NCI-H748 (cell line): ENCODE measurements around the gene NOD2.

Source experiments
- DNase-seq: peaks from one replicate; lab custom pipeline; 2025; ENCODE audit not compliant: unreplicated experiment; lab: John Stamatoyannopoulos, UW

The NOD2 gene

GRCh38 chr16:50741225-50741780 lies 47.9 kb downstream of the NOD2 start:
- no peak for DNase-seq

DNA sequence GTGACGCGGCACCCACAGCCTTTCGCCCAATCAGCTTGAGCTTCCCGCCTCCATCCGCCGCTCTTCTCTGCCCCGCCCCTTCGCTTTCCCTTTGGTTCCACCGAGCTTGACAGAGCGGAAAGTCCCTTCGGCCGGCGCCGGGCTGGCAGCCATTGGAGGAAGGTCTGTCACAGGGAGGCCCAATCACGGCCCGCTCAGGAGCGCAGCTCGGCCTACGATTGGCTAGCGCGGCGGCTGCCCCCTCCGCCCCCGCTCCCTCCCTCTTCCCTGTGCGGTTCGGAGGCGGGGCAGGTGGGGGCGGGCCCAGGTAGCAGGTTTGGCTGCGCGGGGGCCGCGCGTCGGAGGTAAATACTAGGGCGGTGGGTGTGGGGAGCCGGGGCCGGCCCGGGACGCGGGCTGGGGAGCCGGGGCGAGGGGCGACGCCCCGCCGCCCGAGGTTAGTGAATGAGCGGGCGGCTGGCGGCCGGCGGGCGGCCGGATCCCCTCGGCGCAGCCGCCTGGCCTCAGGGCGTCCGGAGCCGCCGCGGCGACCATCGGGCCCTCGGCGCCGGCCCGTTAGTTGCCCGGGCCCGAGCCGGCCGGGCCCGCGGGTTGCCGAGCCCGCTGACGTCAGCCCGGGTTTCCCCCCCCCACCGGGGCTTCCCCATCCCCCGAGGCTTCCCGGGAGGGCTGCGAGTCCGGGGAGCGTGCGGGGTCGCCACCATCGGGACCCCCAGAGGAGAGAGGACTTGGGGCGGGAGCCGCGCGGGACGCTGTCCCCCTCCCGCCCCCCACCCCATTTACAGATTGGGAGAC lies 48.6 kb downstream of the NOD2 start, which contains the start of gene CYLD:
CYLD (plus strand) TSS at position 306 of the 795 bp plus-strand sequence. CDS start 7,613 bp downstream, outside the sequence.
- peak; percentile 98 for DNase-seq

- DNase-seq = peak; percentile 6
Observed at GRCh38 chr16:50742576-50743200, 49.3 kb downstream of the NOD2 start.

GRCh38 chr16:50743581-50744225 lies 50.3 kb downstream of the NOD2 start:
- DNase-seq = no peak

GRCh38 chr16:50744881-50745280 lies 51.5 kb downstream of the NOD2 start:
- DNase-seq = no peak

DNA sequence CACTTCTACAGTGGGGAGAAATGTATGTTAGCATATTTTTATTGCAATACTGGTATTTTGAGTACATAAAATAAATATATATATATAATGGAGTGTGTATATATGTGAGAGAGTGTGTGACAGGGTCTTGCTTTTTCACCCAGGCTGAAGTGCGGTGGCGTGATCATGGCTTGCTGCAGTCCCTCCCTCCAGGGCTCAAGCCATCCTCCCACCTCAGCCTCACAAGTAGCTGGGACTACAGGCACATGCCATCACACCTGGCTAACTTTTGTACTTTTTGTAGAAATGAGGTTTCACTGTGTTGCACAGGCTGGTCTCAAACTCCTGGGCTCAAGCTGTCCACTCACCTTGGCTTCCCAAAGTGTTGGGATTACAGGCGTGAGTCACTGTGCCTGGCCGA lies 52.5 kb downstream of the NOD2 start:
- DNase-seq = no peak

DNA sequence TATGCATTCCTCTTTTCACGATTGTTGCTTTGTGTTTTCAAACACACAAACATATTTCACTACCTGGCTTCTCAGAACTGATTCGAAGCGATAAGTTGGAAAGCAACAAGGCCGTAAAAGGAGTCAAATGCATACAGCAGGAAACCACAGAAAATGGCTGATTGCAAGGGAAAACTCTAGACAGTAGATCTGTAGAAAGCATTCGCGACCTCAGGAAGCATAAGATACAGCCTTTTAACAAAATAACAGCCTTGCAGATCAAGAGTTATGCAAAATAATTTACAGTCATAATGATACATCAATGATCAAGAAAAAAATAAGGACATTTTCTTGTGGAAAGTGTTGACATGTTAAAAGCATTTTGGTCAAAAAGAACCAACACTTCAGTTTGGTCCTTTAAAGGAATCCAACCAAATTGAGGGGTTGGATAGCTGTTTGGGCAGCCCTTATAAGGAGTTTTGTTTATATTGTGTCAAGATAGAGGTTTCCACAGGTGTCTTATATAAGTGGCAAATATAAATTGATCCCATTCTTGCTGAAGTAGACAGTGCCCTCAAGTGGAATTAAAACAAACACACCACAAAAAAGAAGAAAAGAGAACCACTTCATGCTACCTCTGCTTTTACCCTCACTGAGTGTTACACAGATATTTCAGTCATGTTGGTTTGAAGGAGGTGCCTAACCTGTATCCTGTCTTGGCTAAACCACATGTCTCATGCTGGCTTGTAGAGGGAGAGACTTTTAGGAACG lies 54.0 kb downstream of the NOD2 start:
- DNase-seq = no peak

- no peak for DNase-seq
Observed at GRCh38 chr16:50751528-50751927, 58.1 kb downstream of the NOD2 start.

DNA sequence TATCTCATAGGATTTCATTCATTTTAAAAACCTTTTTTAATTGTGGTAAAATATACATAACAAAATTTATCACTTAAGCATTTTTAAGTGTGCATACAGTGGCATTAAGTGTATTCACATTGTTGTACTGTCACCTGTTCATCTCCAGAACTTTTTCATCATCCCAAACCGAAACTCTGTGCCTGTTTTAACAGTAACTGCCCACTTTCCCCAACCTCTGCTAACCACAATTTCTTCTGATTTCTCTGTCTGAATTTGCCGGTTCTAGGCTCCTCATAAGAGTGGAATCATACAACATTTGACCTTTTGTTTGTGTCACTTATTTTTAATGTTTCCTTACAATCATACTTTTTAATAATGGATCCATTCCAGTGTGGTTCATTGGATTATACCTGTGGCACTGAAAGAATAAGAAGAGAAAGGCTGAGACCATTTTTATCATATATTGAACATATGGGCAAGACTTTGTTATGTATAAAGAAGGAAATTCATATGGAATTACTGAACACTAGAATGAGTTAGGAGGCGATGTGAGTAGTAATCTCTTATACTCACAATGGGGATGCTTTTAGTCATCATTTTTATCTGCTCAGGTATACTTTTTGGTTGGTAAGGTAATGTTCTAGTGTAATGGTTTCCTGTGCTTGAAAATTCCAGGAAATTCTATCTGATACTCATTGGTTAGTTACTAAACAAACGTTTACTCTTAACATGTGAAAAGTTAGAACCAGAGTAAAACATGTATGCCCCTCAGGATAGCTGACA lies 59.2 kb downstream of the NOD2 start:
- no peak for DNase-seq

DNA sequence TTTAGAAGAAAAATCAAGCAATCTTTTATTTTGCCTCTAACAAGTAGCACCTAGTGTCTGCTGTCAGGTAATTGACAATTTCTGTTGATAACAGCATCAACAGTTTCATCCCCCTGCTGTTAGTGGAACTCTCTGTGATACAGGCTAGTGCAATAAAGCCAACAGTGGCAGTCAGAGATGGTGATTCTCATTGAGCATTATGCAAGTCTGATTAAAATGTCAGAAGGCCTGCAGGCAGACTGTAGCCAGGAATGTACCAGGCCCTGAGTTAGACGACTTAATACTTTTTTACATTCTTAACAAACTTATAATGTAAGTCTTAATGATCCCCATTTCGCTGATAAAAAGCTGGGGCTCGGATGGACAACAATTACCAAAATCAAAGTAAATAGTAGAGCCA lies 63.1 kb downstream of the NOD2 start:
- no peak for DNase-seq

DNA sequence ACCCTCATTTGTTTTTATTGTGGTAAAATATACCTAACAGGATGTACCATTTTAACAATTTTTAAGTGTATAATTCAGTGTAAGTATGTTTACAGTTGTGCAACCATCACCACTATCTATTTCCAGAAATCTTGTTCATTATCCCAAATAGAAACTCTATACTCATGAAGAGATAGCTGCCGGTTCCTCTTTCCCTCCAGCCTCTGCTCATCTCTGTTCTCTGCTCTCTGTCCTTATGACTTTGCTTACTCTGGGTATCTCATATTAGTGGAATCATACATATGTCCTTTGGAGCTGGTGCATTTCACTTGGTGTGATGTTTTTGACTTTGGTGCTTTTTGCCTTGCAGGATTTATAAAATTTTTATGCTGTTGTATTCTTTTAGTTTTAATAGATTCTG lies 67.9 kb downstream of the NOD2 start:
- DNase-seq = no peak

DNA sequence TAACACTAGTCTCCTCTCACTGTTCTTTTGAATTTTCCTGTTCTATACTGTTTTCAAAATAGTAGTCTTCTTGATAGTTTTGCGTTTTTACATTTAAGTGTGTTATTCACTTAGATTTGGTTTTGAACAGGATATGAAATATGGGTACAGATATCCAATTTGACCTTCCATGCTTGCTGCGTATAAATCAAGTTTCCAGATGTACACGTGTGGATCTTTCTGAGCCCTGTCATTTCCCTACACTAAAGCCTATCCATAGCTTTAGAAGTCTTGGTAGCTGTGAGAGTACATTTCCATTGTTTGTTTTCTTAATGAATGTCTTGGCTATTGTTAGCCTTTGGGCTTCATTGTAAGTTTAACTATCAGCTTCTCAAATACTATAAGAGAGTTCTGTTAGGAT lies 68.8 kb downstream of the NOD2 start:
- DNase-seq = no peak

DNA sequence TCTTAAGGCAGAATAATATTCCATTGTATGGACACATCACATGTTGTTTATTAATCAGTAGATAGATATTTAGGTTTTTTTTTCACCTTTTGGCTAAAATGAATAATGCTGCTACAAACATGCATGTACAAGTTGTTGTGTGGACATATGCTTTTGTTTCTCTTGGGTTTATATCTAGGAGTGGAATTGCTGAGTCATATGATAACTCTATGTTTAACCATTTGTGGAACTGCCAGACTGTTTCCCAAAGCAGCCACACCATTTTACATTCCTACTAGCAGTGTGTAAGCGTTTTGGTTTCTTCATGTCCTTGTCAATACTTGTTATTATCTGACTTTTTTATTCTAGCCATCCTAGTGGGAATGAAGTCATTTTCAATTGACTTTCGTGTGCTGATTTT lies 69.8 kb downstream of the NOD2 start:
- no peak for DNase-seq

DNA sequence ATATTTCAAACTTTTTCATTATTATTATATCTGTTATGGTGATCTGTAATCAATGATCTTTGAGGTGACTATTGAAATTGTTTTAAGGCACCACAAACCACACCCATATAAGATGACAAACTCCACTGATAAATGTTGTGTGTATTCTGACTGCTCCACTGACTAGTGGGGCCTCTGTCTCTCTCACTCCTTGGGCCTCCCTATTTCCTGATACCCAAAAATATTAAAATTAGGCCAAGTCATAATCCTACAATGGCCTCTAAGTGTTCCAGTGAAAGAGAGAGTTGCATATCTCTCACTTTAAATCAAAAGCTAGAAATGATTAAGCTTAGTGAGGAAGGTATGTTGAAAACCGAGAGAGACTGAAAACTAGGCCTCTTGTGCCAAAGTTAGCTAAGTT lies 71.9 kb downstream of the NOD2 start:
- no peak for DNase-seq

DNA sequence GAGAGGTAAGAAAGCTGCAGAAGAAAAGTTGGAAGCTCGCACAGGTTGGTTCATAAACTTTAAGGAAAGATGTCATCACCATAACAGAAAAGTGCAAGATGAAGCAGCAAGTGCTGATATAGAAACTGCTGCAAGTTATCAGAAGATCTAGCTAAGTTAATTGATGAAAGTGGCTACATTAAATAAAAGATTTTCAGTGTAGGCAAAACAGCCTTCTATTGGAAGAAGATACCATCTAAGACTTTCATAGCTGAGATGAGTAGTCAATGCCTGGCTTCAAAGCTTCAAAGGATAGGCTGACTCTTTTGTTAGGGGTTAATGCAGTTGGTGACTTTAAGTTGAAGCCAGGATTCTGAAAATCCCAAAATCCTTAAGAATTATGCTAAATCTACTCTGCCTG lies 72.5 kb downstream of the NOD2 start:
- DNase-seq = no peak

DNA sequence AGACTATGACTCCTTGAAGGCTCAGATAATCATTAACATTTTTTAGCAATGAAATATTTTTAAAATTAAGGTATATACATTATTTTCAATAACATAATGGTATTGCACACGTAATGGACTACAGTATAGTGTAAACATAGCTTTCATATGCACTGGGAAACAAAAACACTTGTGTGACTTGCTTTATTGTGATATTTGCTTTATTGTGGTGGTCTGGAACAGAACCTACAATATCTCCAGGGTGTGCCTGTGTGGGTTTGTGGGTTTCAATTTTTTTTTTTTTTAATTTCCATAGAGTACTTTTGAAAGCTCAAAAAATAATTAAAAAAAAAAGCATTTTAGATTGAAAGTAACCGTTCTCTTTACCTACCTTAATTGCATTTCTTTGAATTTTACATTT lies 73.8 kb downstream of the NOD2 start:
- DNase-seq = no peak

DNA sequence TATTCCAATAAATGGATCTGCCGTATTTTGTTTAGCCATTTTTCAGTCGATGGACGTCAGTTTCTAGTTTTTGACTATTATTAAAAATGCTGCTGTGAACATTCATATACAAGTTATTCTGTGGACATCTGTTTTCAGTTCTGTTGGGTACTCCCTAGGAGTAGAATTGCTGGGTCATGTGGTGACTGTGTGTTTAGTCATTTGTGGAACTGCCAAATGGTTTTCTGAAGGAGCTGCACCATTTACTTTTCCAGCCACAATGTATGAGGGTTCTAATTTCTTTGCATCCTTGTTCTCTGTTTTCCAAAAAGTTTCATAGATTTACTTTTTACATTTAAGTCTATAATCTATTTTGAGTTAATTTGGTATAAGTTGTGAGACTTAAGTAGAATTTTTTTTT lies 78.0 kb downstream of the NOD2 start:
- DNase-seq = no peak

DNA sequence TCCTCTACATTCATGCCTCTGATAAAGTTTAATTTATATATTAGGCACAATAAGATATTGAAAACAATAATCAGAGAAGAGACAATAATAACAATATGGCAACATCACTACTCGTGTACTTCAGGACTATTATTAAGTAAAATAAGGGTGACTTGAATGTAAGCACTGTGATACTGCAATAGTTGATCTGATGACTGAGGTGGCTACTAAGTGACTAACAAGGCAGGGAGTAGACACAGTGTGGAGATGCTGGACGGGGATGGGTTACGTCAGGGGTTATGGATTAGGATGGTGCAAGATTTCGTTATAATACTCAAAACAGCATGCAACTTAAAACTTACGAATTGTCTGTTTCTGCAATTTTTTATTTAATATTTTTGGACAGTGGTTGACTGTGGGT lies 81.0 kb downstream of the NOD2 start:
- no peak for DNase-seq

GRCh38 chr16:50774960-50775359 lies 81.6 kb downstream of the NOD2 start:
- DNase-seq = no peak

DNA sequence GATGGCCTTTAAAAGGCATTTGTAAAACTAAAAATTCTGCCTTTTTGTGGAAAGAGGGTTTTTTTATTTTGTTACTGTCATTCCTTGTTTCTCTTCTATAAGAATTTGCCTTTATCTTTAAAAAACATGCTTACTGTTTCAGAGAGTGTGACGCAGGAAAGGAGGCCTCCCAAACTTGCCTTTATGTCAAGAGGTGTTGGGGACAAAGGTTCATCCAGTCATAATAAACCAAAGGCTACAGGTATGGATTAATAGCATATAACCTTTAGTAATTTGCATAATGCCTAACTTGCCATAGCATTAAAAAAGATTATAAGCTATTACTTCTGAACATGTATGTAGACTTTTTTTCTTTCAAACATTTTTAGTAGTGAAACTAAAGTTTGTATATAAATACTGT lies 82.6 kb downstream of the NOD2 start:
- no peak for DNase-seq
